Brain microvascular endothelial cell (primary cell): ENCODE data around the gene MAPK9.
A peak's percentile ranks its signal among the peaks of the same experiment; 100 is the strongest.

ENCODE experiments used
- DNase-seq: peaks from one replicate; pipeline ENCODE4 v3.0.0-alpha.2; 2020
- H3K27ac ChIP-seq: fragments of 250-450 bp; sonication (Bioruptor Pico); 2 replicates; pipeline ENCODE4 v1.5.1; 2020; ENCODE audit warnings: mild to moderate bottlenecking, moderate library complexity
- H3K27me3 ChIP-seq: fragments of 250-450 bp; sonication (Bioruptor Pico); replicated peaks from 2 replicates; pipeline ENCODE4 v1.5.1; 2020; ENCODE audit warnings: mild to moderate bottlenecking
- H3K36me3 ChIP-seq: fragments of 250-450 bp; sonication (Bioruptor Pico); replicated peaks from 2 replicates; pipeline ENCODE4 v1.5.1; 2020; ENCODE audit warnings: mild to moderate bottlenecking
- H3K4me3 ChIP-seq: 2 replicates; pipeline ENCODE4 v1.5.1; 2011; ENCODE audit warnings: low read depth, mild to moderate bottlenecking, control low read depth, low read length, moderate library complexity
- in situ Hi-C: cut with HindIII; loops from 2 replicates; pipeline ENCODE4 v1.10.0; 2017; ENCODE audit warnings: low sequenced_read_pairs, low pct_ligation_motif_present
- TF ChIP-seq, protein P1 (sequence below): IDR thresholded peaks from 2 replicates; pipeline ENCODE4 v1.5.1; 2011; ENCODE audit warnings: low read depth, mild to moderate bottlenecking, moderate library complexity, low read length, control low read depth, inconsistent platforms; ENCODE audit errors: missing control alignments

MAPK9 gene

DNA sequence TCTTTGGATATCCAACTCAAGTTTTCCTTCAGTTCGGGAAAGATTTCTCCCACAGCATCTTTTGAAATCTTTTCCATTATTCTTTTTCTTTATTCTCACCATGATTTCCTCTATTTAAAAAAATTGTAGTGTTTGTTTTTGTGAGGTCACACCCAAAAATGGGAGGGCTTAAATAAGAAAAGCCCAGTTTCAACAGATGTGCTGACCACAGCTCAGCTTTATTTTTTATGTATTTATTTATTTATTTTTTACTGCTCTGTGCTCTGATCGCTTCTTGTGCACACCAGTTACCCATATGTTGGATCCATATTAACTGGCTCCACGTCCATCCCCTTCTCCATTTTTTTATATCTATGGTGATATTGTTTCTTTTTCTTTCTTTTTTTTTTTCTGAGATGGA, 41.0 kb upstream of the MAPK9 start:
- TF ChIP-seq, protein P1, sequence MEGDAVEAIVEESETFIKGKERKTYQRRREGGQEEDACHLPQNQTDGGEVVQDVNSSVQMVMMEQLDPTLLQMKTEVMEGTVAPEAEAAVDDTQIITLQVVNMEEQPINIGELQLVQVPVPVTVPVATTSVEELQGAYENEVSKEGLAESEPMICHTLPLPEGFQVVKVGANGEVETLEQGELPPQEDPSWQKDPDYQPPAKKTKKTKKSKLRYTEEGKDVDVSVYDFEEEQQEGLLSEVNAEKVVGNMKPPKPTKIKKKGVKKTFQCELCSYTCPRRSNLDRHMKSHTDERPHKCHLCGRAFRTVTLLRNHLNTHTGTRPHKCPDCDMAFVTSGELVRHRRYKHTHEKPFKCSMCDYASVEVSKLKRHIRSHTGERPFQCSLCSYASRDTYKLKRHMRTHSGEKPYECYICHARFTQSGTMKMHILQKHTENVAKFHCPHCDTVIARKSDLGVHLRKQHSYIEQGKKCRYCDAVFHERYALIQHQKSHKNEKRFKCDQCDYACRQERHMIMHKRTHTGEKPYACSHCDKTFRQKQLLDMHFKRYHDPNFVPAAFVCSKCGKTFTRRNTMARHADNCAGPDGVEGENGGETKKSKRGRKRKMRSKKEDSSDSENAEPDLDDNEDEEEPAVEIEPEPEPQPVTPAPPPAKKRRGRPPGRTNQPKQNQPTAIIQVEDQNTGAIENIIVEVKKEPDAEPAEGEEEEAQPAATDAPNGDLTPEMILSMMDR = no peak
- in situ Hi-C loops = no loop called here
- Histone ChIP-seq H3K27me3 (no peaks in the 10 kb centered on the region), H3K4me3 (no peak overlapping the region), H3K36me3 (peaks cover 67% of the 10 kb centered on the region), H3K27ac (peak overlapping the region; percentile 95)
- no peak for DNase-seq

GRCh38 chr5:180332051-180332517, 40.2 kb upstream of the MAPK9 start:
- DNase-seq = no peak
- no peaks in the 10 kb centered on the region for H3K27me3 ChIP-seq
- peaks cover 68% of the 10 kb centered on the region for H3K36me3 ChIP-seq
- TF ChIP-seq, protein P1 = peak; percentile 56
- in situ Hi-C loops = no loop called here
- no peak overlapping the region for H3K4me3 ChIP-seq
- H3K27ac ChIP-seq = peak overlapping the region; percentile 95

GRCh38 chr5:180331647-180331950, 39.7 kb upstream of the MAPK9 start:
- Histone ChIP-seq H3K36me3 (peaks cover 64% of the 10 kb centered on the region), H3K27me3 (no peaks in the 10 kb centered on the region), H3K4me3 (no peak overlapping the region), H3K27ac (peak overlapping the region; percentile 95)
- in situ Hi-C loops = no loop called here
- TF ChIP-seq, protein P1 = no peak
- DNase-seq = no peak

DNA sequence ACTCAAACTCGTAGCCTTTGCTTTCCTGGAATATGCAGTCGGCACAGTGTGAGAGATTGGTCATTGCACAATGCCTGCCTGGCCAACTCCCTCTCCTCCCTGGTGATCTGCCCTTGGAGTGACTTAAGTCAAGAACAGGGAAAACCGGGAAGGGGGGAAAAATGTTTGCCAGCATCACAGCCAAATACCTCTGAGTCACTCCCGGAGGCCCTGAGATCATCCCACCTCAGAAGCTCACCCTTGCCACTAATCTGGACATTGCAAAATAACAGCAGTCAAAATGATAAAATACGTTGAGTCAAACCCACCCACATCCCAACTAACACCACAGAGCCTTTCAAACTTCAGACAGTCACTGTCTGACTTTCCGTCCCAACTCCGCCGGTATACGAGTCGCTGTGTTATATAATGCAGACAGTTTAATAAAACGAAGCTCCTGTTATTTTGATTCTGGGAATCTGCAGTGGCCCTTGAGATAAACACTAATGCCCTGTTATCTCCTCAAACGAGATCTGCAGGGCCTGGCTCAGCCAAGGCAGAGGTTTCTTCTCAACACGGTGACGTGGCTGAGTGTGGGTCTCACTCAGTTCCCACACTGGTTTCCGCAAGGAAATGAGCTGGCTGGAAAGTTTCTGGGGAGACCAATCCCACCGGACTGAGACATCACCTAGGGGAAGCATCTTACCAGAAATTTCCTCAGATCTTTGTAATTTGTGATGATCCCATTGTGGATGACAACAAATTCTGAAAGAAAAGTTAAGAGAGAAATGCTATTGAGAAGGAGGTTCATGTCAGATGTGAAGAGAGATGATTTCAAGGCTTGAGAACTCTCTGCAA, 39.1 kb upstream of the MAPK9 start:
- TF ChIP-seq, protein P1 = no peak
- in situ Hi-C loops = no loop called here
- Histone ChIP-seq H3K27ac (peak overlapping the region; percentile 95), H3K36me3 (peaks cover 61% of the 10 kb centered on the region), H3K27me3 (no peaks in the 10 kb centered on the region), H3K4me3 (no peak overlapping the region)
- peak; percentile 97 for DNase-seq

GRCh38 chr5:180330270-180330648, 38.4 kb upstream of the MAPK9 start:
- Histone ChIP-seq H3K27me3 (no peaks in the 10 kb centered on the region), H3K27ac (peak overlapping the region; percentile 95), H3K4me3 (peak overlapping the region; percentile 9), H3K36me3 (peaks cover 59% of the 10 kb centered on the region)
- in situ Hi-C loops = no loop called here
- TF ChIP-seq, protein P1 = no peak
- no peak for DNase-seq

DNA sequence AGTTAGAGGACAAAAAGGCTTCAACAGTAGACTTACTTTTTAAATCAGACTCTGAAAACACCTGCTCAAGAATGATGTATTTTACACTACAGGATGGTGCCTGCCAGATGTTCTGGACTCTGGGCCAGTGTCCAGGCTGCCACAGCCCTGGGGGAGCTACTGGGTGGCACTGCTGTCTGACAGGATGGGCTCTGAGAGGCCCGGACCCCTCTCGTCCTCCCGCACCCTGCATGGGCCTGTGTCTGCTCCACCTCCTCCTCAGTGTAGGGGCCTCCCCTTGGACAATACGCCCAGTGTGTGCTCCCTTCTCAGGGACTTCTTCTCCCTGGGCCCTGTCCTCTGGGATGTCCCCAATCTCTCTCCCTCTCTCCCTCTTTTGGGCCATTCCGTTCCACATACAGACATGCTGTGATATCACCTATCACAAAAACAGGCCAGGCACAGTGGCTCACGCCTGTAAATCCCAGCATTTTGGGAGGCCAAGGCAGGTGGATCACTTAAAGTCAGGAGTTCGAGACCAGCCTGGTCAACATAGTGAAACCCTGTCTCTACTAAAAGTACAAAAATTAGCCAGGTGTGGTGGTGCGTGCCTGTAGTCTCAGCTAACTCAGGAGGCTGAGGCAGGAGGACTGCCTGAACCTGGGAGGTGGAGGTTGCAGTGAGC, 37.9 kb upstream of the MAPK9 start:
- in situ Hi-C loops = no loop called here

More for the DNA sequence above, 37.9 kb upstream of the MAPK9 start:
- TF ChIP-seq, protein P1 = no peak
- Histone ChIP-seq H3K27me3 (no peaks in the 10 kb centered on the region), H3K27ac (peak overlapping the region; percentile 95), H3K36me3 (peaks cover 57% of the 10 kb centered on the region), H3K4me3 (no peak overlapping the region)
- DNase-seq = no peak
